Stimulated activated CD4-positive, alpha-beta T cell treated with anti-CD3 and anti-CD28 coated beads, Interleukin-2, amount 100 ng/mL, for 24 hours (primary cell): ENCODE results near the gene ANKRD9.

ENCODE experiments used
- DNase-seq, 2 donors: peaks; one replicate each; pipeline ENCODE4 v3.0.0-alpha.2; 2020

Gene ANKRD9

GRCh38 chr14:102510616-102511520 is 1.3 kb upstream of the ANKRD9 start:
- peak in 1 of 2 donors; percentile 51 for DNase-seq

GRCh38 chr14:102508774-102509745 is 516 bp downstream of the ANKRD9 start:
- DNase-seq: peak in 1 of 2 donors; percentile 45

- no peak for DNase-seq
Measured at GRCh38 chr14:102508410-102508773, 1.2 kb downstream of the ANKRD9 start.

GRCh38 chr14:102507857-102508312 is 1.7 kb downstream of the ANKRD9 start:
- DNase-seq: no peak

- no peak for DNase-seq
Measured at GRCh38 chr14:102507081-102507856, 2.3 kb downstream of the ANKRD9 start.

GRCh38 chr14:102506626-102506925 is 3.0 kb downstream of the ANKRD9 start:
- no peak for DNase-seq

- no peak for DNase-seq
Measured at GRCh38 chr14:102505775-102506625, 3.6 kb downstream of the ANKRD9 start.

GRCh38 chr14:102505000-102505619 is 4.5 kb downstream of the ANKRD9 start:
- no peak for DNase-seq

- DNase-seq: no peak
Measured at GRCh38 chr14:102504328-102504999, 5.1 kb downstream of the ANKRD9 start.

- no peak for DNase-seq
Measured at GRCh38 chr14:102503641-102504327, 5.8 kb downstream of the ANKRD9 start.

- DNase-seq: no peak
Measured at GRCh38 chr14:102502571-102502970, 7.0 kb downstream of the ANKRD9 start.

GRCh38 chr14:102501751-102502315 is 7.7 kb downstream of the ANKRD9 start:
- DNase-seq: no peak

- DNase-seq: no peak
Measured at GRCh38 chr14:102500713-102501112, 8.9 kb downstream of the ANKRD9 start.

GRCh38 chr14:102500158-102500662 is 9.4 kb downstream of the ANKRD9 start:
- no peak for DNase-seq

GRCh38 chr14:102499401-102500157 is 10.0 kb downstream of the ANKRD9 start:
- DNase-seq: no peak

- no peak for DNase-seq
Measured at GRCh38 chr14:102498678-102499265, 10.8 kb downstream of the ANKRD9 start.

GRCh38 chr14:102497998-102498677 is 11.4 kb downstream of the ANKRD9 start:
- no peak for DNase-seq
